GM10266 (cell line): ENCODE results near the gene TTC21A.
"Not testable (repeated sequence)": the region's sequence is repeated elsewhere in the genome, so short reads cannot be mapped to it uniquely, and the experiment has no call there.

ENCODE experiments used
- DNase-seq: peaks from one replicate; pipeline ENCODE4 v3.0.0; 2012; ENCODE audit errors: extremely low spot score
- TF ChIP-seq, protein P1 (sequence below): IDR thresholded peaks from 2 replicates; pipeline ENCODE4 v1.5.1; 2012; ENCODE audit warnings: mild to moderate bottlenecking, low read depth; ENCODE audit not compliant: control insufficient read depth, insufficient read depth; ENCODE audit errors: missing control alignments

TTC21A gene, protein sequence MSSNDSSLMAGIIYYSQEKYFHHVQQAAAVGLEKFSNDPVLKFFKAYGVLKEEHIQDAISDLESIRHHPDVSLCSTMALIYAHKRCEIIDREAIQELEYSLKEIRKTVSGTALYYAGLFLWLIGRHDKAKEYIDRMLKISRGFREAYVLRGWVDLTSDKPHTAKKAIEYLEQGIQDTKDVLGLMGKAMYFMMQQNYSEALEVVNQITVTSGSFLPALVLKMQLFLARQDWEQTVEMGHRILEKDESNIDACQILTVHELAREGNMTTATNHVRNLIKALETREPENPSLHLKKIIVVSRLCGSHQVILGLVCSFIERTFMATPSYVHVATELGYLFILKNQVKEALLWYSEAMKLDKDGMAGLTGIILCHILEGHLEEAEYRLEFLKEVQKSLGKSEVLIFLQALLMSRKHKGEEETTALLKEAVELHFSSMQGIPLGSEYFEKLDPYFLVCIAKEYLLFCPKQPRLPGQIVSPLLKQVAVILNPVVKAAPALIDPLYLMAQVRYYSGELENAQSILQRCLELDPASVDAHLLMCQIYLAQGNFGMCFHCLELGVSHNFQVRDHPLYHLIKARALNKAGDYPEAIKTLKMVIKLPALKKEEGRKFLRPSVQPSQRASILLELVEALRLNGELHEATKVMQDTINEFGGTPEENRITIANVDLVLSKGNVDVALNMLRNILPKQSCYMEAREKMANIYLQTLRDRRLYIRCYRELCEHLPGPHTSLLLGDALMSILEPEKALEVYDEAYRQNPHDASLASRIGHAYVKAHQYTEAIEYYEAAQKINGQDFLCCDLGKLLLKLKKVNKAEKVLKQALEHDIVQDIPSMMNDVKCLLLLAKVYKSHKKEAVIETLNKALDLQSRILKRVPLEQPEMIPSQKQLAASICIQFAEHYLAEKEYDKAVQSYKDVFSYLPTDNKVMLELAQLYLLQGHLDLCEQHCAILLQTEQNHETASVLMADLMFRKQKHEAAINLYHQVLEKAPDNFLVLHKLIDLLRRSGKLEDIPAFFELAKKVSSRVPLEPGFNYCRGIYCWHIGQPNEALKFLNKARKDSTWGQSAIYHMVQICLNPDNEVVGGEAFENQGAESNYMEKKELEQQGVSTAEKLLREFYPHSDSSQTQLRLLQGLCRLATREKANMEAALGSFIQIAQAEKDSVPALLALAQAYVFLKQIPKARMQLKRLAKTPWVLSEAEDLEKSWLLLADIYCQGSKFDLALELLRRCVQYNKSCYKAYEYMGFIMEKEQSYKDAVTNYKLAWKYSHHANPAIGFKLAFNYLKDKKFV (N-terminal part only)

DNA sequence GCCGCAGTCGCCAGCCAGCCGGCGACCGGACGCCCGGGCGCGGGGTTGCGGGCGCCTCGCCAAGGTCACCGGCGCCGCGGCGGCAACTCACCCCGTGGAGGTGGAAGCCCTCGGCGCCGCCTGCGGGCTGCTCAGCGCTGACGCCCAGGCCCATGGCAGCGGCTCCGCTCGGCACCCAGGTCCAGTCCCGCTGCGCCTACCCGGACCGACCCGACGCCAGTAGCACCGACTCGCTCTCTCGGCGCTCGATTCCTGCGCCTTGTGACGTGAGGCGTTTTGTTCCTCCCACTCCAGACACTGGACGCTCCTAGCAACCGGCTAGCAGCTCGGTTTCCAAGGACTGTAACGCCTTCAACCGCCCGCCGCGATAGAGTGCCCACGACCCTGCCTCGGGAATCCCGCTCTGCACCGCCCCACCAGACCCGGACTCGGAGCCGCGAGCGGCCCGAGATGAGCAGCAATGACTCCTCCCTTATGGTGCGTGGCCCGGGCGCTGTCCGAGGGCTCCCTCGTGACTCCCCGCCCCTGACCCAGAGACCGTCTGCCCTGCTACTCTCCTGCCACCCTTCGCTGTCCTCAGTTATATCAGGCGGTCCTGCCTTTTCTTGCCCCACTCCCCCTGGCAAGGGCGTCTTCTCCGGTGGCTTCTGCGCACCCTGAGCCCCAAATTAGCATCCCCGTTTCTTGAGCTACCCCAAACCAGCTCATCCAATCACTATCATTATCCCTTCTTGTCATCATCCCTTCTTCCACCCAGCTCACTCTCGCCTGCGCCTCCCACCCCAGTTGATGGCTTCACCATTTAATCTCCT, at the start of gene TTC21A, which contains the start of gene GORASP1:
TSS of gene TTC21A (plus strand) at position 293 of the 812 bp plus-strand sequence. CDS start at position 451, 158 bp downstream.
TSS of gene GORASP1 (minus strand) at position 240 of the 812 bp plus-strand sequence. CDS start at position 154, 86 bp downstream.
- TF ChIP-seq, protein P1, sequence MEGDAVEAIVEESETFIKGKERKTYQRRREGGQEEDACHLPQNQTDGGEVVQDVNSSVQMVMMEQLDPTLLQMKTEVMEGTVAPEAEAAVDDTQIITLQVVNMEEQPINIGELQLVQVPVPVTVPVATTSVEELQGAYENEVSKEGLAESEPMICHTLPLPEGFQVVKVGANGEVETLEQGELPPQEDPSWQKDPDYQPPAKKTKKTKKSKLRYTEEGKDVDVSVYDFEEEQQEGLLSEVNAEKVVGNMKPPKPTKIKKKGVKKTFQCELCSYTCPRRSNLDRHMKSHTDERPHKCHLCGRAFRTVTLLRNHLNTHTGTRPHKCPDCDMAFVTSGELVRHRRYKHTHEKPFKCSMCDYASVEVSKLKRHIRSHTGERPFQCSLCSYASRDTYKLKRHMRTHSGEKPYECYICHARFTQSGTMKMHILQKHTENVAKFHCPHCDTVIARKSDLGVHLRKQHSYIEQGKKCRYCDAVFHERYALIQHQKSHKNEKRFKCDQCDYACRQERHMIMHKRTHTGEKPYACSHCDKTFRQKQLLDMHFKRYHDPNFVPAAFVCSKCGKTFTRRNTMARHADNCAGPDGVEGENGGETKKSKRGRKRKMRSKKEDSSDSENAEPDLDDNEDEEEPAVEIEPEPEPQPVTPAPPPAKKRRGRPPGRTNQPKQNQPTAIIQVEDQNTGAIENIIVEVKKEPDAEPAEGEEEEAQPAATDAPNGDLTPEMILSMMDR: no peak
- peak; percentile 86 for DNase-seq

DNA sequence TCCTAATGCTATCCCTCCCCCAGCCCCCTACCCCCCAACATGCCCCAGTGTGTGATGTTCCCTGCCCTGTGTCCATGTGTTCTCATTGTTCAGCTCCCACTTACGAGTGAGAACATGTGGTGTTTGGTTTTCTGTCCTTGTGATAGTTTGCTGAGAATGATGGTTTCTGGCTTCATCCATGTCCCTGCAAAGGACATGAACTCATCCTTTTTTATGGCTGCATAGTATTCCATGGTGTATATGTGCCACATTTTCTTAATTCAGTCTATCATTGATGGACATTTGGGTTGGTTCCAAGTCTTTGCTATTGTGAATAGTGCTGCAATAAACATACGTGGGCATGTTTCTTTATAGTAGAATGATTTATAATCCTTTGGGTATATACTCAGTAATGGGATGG, 46.3 kb upstream of the TTC21A start:
- not testable (repeated sequence) for DNase-seq

DNA sequence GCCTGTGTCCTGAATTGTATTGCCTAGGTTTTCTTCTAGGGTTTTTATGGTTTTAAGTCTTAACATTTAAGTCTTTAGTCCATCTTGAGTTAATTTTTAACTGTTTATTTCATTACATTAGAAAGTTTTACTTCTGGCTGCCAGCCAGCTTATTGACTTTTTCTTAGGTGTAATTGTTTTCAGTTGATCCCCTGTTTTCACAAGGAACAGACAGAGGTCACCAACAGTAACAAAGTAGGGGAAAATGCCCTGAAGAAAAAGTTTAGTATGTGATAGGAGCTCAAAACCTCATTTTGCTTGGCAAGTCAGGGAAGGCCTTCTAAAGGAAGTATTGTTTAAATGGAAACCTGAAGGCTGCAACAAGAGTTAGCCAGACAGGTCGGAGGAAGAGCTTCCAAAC, 45.3 kb upstream of the TTC21A start:
- TF ChIP-seq, protein P1: no peak
- DNase-seq: no peak

DNA sequence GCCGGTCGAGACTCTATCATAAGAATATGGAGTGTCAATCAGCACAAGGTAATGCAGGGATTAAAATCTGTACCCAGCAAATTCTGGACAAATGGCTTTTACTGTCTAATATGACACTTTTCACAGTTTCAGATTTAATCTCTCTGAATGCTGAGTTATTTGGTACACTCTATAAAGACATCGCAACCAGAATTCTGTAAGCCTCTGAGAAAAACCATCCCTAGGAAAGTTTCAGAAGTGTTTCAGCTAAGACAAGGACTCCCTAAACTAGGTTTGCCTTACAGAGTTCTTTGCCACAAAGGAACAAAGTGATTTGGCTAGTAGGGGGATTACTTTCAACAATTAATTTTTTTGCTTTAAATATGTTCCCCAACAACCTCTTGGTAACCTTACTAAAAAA, 44.3 kb upstream of the TTC21A start:
- no peak for DNase-seq
- TF ChIP-seq, protein P1: no peak

DNA sequence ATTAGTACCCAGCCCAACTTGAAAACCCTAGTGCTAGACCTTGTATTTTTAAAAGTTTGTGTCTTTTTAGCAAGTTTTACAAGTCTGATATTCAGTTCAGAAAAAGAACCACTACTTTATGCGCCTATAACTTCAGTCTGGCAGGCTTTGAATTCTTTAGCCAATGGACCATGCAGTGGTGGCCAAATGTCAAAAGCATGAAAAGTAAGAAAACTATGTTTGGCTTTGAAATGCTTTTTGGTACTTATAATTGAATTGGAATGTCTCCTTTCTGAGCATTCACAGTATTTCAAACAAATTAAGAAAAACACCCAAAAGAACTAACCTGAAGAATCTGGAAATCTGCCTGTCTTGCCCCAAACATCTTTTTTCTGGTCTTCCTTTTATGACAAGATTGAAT, 42.8 kb upstream of the TTC21A start:
- DNase-seq: no peak
- TF ChIP-seq, protein P1: no peak

DNA sequence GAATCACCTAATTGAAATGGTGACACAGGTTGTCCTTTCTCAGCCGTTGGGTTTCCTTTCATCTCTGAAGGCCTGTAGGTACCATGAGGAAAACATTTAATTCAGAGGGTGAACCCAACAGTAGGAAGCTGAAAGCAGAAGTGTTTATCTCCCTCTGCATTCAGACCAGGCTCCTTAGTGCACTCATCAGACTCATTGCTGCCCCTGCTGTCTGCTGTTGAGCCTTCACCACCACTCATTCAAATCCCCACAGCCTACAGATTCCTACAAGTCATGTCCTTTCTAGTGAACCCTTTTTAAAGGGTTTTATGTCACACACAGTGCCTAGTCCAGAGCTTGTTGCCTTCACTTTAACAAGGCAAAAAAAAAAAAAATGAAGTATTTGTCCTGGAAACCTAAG, 42.3 kb upstream of the TTC21A start:
- TF ChIP-seq, protein P1: peak; percentile 54
- peak; percentile 61 for DNase-seq
